Sigmoid colon (tissue), 3 donors: ENCODE data around the gene FBXO5.

Source experiments
- POLR2A ChIP-seq, 2 donors: fragments of 450-650 bp; IDR thresholded peaks; one replicate each; pipeline ENCODE4 v1.6.1; 2016; ENCODE audit warnings: antibody characterized with exemption in 2 of 2, mild to moderate bottlenecking in 2 of 2, moderate library complexity in 2 of 2
- TF ChIP-seq, protein P1 (sequence below), 4 experiments: fragments of 450-650 bp in 3 of 4; fragments of 200-600 bp in 1 of 4; IDR thresholded peaks; one replicate each; pipeline ENCODE4 v1.5.1; 2016 to 2019; ENCODE audit warnings: antibody characterized with exemption in 4 of 4, mild to moderate bottlenecking in 3 of 4, moderate library complexity in 2 of 4

DNA sequence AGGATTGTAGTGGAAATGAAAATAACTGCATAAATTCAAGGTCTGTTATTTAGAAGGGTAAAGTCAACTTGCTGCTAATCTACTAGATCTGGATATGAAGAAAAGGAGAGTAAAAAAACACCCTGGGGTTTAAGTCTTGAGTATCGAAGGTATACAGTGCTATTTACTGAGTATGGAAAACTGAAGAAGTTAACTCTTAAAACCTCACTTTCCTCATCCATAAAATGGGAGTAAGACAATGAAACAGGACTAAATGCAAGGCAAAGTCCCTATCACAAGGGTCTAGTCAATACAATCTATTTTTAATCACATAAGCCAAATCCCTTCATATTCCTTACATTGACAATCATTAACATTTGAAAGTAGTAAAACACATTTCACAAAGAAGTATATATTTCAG is 2.2 kb downstream of the FBXO5 start:
- no peak for TF ChIP-seq POLR2A (IDR thresholded peaks at IDR 0.05)
- TF ChIP-seq, protein P1, sequence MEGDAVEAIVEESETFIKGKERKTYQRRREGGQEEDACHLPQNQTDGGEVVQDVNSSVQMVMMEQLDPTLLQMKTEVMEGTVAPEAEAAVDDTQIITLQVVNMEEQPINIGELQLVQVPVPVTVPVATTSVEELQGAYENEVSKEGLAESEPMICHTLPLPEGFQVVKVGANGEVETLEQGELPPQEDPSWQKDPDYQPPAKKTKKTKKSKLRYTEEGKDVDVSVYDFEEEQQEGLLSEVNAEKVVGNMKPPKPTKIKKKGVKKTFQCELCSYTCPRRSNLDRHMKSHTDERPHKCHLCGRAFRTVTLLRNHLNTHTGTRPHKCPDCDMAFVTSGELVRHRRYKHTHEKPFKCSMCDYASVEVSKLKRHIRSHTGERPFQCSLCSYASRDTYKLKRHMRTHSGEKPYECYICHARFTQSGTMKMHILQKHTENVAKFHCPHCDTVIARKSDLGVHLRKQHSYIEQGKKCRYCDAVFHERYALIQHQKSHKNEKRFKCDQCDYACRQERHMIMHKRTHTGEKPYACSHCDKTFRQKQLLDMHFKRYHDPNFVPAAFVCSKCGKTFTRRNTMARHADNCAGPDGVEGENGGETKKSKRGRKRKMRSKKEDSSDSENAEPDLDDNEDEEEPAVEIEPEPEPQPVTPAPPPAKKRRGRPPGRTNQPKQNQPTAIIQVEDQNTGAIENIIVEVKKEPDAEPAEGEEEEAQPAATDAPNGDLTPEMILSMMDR (IDR thresholded peaks at IDR 0.05) = no peak
